K562 (cell line): ENCODE measurements around the gene SELENOI. TPM values are rescaled to one million over a fixed set of nuclear protein-coding genes. Genes with fewer than 3 reads are reported as not detected.

ENCODE experiments used
- ATF1 ChIP-seq, 2 experiments: fragments of 450-650 bp in 1 of 2; IDR thresholded peaks; 2 replicates each; pipeline ENCODE4 v1.6.1; 2016; ENCODE audit warnings: missing compliant biosample characterization in 1 of 2, missing genetic modification characterization in 1 of 2
- CBFA2T2 ChIP-seq: fragments of 450-650 bp; conservative IDR thresholded peaks from 2 replicates; pipeline ENCODE4 v1.6.1; 2017; ENCODE audit warnings: mild to moderate bottlenecking
- CHCHD3 ChIP-seq: fragments of 250-450 bp; sonication (Bioruptor Pico); IDR thresholded peaks from 2 replicates; pipeline ENCODE4 v2.1.2; 2022; ENCODE audit warnings: mild to moderate bottlenecking
- FOSL1 ChIP-seq: fragments of 200-800 bp; sonication (Bioruptor generic); conservative IDR thresholded peaks from 2 replicates; pipeline ENCODE4 v1.6.1; 2016; ENCODE audit warnings: missing genetic modification characterization, missing compliant biosample characterization
- HDAC3 ChIP-seq: fragments of 450-650 bp; IDR thresholded peaks from 2 replicates; pipeline ENCODE4 v1.6.1; 2018; ENCODE audit warnings: borderline replicate concordance, mild to moderate bottlenecking, moderate library complexity; ENCODE audit not compliant: partially characterized antibody
- ILK ChIP-seq: fragments of 450-650 bp; IDR thresholded peaks from 2 replicates; pipeline ENCODE4 v1.6.1; 2016; ENCODE audit warnings: missing genetic modification characterization, low read depth, mild to moderate bottlenecking, missing compliant biosample characterization, moderate library complexity, borderline replicate concordance
- MEIS2 ChIP-seq: fragments of 450-650 bp; IDR thresholded peaks from 2 replicates; pipeline ENCODE4 v1.6.1; 2014; ENCODE audit warnings: mild to moderate bottlenecking; ENCODE audit not compliant: partially characterized antibody
- NBN ChIP-seq: fragments of 450-650 bp; IDR thresholded peaks from 2 replicates; pipeline ENCODE4 v1.6.1; 2016; ENCODE audit warnings: low read depth, mild to moderate bottlenecking
- NR2C1 ChIP-seq, 2 experiments: fragments of 450-650 bp; IDR thresholded peaks; 2 replicates each; pipeline ENCODE4 v1.6.1; 2017; ENCODE audit warnings: mild to moderate bottlenecking in 2 of 2, antibody characterized with exemption in 1 of 2, inconsistent platforms in 1 of 2, missing compliant biosample characterization in 1 of 2, missing genetic modification characterization in 1 of 2
- NRF1 ChIP-seq, 2 experiments: fragments of 450-650 bp; IDR thresholded peaks in 1 of 2; conservative IDR thresholded peaks in 1 of 2; 2 replicates each; pipeline ENCODE4 v1.6.1; 2014; ENCODE audit warnings: mild to moderate bottlenecking in 2 of 2
- PTBP1 ChIP-seq: fragments of 200-400 bp; formaldehyde crosslinking; IDR thresholded peaks from 2 replicates; pipeline ENCODE4 v1.6.1; 2017; ENCODE audit warnings: low read depth, low read length
- RFX5 ChIP-seq: IDR thresholded peaks from 2 replicates; pipeline ENCODE4 v1.6.1; 2011; ENCODE audit warnings: low read depth, mild to moderate bottlenecking, improper control_type of control experiment, low read length
- TAL1 ChIP-seq: fragments of 450-650 bp; IDR thresholded peaks from 2 replicates; pipeline ENCODE4 v1.6.1; 2016; ENCODE audit warnings: mild to moderate bottlenecking
- TCF3 ChIP-seq: sonication (generic); formaldehyde crosslinking; IDR thresholded peaks from 2 replicates; pipeline ENCODE4 v1.4.0; 2020; ENCODE audit warnings: mild to moderate bottlenecking, missing genetic modification reagents
- TCFL5 ChIP-seq: fragments of 250-450 bp; sonication (Bioruptor Pico); conservative IDR thresholded peaks from 2 replicates; pipeline ENCODE4 v1.6.1; 2021; ENCODE audit warnings: mild to moderate bottlenecking, moderate library complexity, matching md5 sums
- TEAD4 ChIP-seq, 2 experiments: sonication (generic) in 1 of 2; formaldehyde crosslinking in 1 of 2; IDR thresholded peaks; 2 replicates each; pipeline versions ENCODE4 v1.6.1 to v1.8.0; 2012 to 2022; ENCODE audit warnings: borderline replicate concordance in 1 of 2, inconsistent platforms in 1 of 2, low read length in 1 of 2, mild to moderate bottlenecking in 1 of 2, missing genetic modification reagents in 1 of 2
- ZFPM2 ChIP-seq: fragments of 250-450 bp; sonication (Bioruptor Pico); IDR thresholded peaks from 2 replicates; pipeline ENCODE4 v1.5.1; 2022; ENCODE audit warnings: mild to moderate bottlenecking
- ZNF165 ChIP-seq: fragments of 250-450 bp; sonication (Bioruptor Pico); IDR thresholded peaks from 2 replicates; pipeline ENCODE4 v1.4.0; 2020; ENCODE audit warnings: borderline replicate concordance
- ZNF384 ChIP-seq: IDR thresholded peaks from 2 replicates; pipeline ENCODE4 v1.6.1; 2012; ENCODE audit warnings: low read depth, low read length, improper control_type of control experiment
- ZNF695 ChIP-seq: fragments of 450-650 bp; formaldehyde crosslinking; IDR thresholded peaks from 2 replicates; pipeline ENCODE4 v1.4.0; 2020; ENCODE audit warnings: mild to moderate bottlenecking, moderate library complexity
- polyA plus RNA-seq, 8 experiments: library from polyadenylated mRNA; depleted of rRNA in 4 of 8; stranded (reverse) in 5 of 8; unstranded in 3 of 8; fragments of >200 nt; fragmentation: Nextera tagmentation in 2 of 8; fragmentation: Illumina TruSeq in 1 of 8; extraction: Ambion mirVana in 2 of 8; extraction: Trizol in 1 of 8; gene quantifications; 2 replicates each; pipeline versions ENCODE4 v1.2.1 to v1.2.3, GENCODE V29; 2011 to 2014; ENCODE audit warnings: inconsistent platforms in 1 of 8, missing spikeins in 1 of 8
- total RNA-seq, 7 experiments: library from RNA; depleted of rRNA in 6 of 7; stranded (reverse); fragments of >200 nt in 6 of 7; fragmentation: Illumina TruSeq in 2 of 7; extraction: Trizol in 2 of 7; gene quantifications; 2 replicates each; pipeline versions ENCODE4 v1.2.1 to v1.2.3, GENCODE V29; 2011 to 2021; ENCODE audit warnings: low replicate concordance in 1 of 7
- TF ChIP-seq, protein P1 (sequence below), 2 experiments: fragments of 450-650 bp; IDR thresholded peaks; 2 replicates each; pipeline ENCODE4 v1.6.1; 2016
- TF ChIP-seq, protein P2 (sequence below): fragments of 250-450 bp; sonication (Bioruptor Pico); IDR thresholded peaks from 2 replicates; pipeline ENCODE4 v1.8.0; 2022; ENCODE audit warnings: moderate library complexity, mild to moderate bottlenecking, inconsistent platforms
- TF ChIP-seq, protein P3 (sequence below): sonication (generic); formaldehyde crosslinking; IDR thresholded peaks from 2 replicates; pipeline ENCODE4 v1.8.1; 2023; ENCODE audit warnings: mild to moderate bottlenecking, missing genetic modification reagents, moderate library complexity
- TF ChIP-seq, protein P4 (sequence below), 2 experiments: fragments of 450-650 bp; conservative IDR thresholded peaks; 2 replicates each; pipeline ENCODE4 v1.6.1; 2017; ENCODE audit warnings: mild to moderate bottlenecking in 2 of 2, moderate library complexity in 2 of 2

SELENOI gene
- total and polyA plus RNA-seq, 9 of the 15 experiments (the other 6 are each of a cell fraction or from before 2014, with no cell fraction given): 9.6 to 46.9 (median 24.4) TPM

DNA sequence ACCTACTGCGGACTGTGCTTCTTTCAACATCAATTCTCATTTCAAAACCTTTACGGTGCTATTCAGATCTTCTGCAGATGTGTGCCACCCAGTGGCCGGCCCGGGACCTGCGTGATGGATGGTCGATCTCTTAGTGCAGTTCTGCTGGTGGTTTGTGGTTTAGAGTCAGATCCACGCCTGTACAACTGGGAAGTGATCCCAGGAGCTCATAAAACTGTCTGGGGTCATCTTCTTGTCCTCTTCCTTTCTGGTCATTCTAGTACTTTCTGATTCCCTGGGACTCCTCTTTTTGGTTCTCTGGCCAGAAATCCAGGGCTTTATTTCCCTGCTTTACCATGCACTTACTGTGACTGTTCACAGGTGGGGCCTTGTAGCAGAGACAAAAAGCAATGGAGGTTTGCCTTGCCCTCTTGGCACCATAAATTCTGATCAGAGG lies 15.8 kb upstream of the SELENOI start (continued):
- TF ChIP-seq NBN (peak; percentile 69; the same call in 1 of the 2 replicates), PTBP1 (no peak), NR2C1 (IDR thresholded peaks at IDR 0.05) (no peak), NR2C1 (tag; IDR thresholded peaks at IDR 0.05) (no peak), HDAC3 (no peak), TEAD4 (IDR thresholded peaks at IDR 0.05; ENCODE audit: low read length) (no peak; the same call in 1 of the 2 replicates), TEAD4 (CRISPR knock-in tag; IDR thresholded peaks at IDR 0.05; ENCODE audit: borderline replicate concordance) (no peak), CHCHD3 (CRISPR knock-in tag) (no peak), TCF3 (CRISPR knock-in tag) (peak; percentile 19; the same call in 1 of the 2 replicates), TAL1 (no peak), CBFA2T2 (no peak), TCFL5 (no peak), MEIS2 (peak; percentile 36), FOSL1 (0 out of 2 replicates have a peak, but pooled peaks have one; percentile 8), ZNF165 (no peak), ATF1 (CRISPR knock-in tag; IDR thresholded peaks at IDR 0.05) (no peak), ATF1 (tag; IDR thresholded peaks at IDR 0.05) (peak; percentile 9; the same call in 1 of the 2 replicates), ZNF384 (no peak), ZNF695 (CRISPR knock-in tag) (no peak), NRF1 (conservative IDR thresholded peaks at IDR 0.05 in 1 of 2, IDR thresholded peaks at IDR 0.05 in 1 of 2) (peak in 1 of 2 experiments; percentile 31; a peak in 1 of 4 replicates), ILK (no peak), ZFPM2 (CRISPR knock-in tag) (no peak), RFX5 (no peak)
- TF ChIP-seq, protein P1, sequence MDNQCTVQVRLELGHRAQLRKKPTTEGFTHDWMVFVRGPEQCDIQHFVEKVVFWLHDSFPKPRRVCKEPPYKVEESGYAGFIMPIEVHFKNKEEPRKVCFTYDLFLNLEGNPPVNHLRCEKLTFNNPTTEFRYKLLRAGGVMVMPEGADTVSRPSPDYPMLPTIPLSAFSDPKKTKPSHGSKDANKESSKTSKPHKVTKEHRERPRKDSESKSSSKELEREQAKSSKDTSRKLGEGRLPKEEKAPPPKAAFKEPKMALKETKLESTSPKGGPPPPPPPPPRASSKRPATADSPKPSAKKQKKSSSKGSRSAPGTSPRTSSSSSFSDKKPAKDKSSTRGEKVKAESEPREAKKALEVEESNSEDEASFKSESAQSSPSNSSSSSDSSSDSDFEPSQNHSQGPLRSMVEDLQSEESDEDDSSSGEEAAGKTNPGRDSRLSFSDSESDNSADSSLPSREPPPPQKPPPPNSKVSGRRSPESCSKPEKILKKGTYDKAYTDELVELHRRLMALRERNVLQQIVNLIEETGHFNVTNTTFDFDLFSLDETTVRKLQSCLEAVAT (IDR thresholded peaks at IDR 0.05): peak in 1 of 2 experiments; percentile 77; a peak in 2 of 4 replicates
- TF ChIP-seq, protein P2, sequence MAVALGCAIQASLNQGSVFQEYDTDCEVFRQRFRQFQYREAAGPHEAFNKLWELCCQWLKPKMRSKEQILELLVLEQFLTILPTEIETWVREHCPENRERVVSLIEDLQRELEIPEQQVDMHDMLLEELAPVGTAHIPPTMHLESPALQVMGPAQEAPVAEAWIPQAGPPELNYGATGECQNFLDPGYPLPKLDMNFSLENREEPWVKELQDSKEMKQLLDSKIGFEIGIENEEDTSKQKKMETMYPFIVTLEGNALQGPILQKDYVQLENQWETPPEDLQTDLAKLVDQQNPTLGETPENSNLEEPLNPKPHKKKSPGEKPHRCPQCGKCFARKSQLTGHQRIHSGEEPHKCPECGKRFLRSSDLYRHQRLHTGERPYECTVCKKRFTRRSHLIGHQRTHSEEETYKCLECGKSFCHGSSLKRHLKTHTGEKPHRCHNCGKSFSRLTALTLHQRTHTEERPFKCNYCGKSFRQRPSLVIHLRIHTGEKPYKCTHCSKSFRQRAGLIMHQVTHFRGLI (CRISPR knock-in tag): no peak
- TF ChIP-seq, protein P3, sequence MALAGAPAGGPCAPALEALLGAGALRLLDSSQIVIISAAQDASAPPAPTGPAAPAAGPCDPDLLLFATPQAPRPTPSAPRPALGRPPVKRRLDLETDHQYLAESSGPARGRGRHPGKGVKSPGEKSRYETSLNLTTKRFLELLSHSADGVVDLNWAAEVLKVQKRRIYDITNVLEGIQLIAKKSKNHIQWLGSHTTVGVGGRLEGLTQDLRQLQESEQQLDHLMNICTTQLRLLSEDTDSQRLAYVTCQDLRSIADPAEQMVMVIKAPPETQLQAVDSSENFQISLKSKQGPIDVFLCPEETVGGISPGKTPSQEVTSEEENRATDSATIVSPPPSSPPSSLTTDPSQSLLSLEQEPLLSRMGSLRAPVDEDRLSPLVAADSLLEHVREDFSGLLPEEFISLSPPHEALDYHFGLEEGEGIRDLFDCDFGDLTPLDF (CRISPR knock-in tag): no peak
- TF ChIP-seq, protein P4, sequence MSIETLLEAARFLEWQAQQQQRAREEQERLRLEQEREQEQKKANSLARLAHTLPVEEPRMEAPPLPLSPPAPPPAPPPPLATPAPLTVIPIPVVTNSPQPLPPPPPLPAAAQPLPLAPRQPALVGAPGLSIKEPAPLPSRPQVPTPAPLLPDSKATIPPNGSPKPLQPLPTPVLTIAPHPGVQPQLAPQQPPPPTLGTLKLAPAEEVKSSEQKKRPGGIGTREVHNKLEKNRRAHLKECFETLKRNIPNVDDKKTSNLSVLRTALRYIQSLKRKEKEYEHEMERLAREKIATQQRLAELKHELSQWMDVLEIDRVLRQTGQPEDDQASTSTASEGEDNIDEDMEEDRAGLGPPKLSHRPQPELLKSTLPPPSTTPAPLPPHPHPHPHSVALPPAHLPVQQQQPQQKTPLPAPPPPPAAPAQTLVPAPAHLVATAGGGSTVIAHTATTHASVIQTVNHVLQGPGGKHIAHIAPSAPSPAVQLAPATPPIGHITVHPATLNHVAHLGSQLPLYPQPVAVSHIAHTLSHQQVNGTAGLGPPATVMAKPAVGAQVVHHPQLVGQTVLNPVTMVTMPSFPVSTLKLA (conservative IDR thresholded peaks at IDR 0.05): no peak
